Fibroblast of mammary gland (primary cell): ENCODE data around the gene ST6GAL2.

ENCODE experiments used
- DNase-seq: peaks from one replicate; pipeline ENCODE4 v3.0.0-alpha.2; 2010; ENCODE audit warnings: low read depth
- H3K4me3 ChIP-seq: 2 replicates; pipeline ENCODE4 v1.5.1; 2011; ENCODE audit warnings: low read depth, mild to moderate bottlenecking, low read length, moderate library complexity; ENCODE audit not compliant: control insufficient read depth
- CTCF ChIP-seq: conservative IDR thresholded peaks from 2 replicates; pipeline ENCODE4 v1.5.1; 2011; ENCODE audit warnings: low read depth, low read length, inconsistent platforms; ENCODE audit not compliant: control insufficient read depth, insufficient read depth

Gene ST6GAL2

GRCh38 chr2:106851881-106852501 is 34.0 kb downstream of the ST6GAL2 start:
- DNase-seq, result no peak
- no peak overlapping the region for H3K4me3 ChIP-seq
- no peak for TF ChIP-seq CTCF

GRCh38 chr2:106851087-106851874 is 34.7 kb downstream of the ST6GAL2 start:
- no peak for TF ChIP-seq CTCF
- no peak for DNase-seq

GRCh38 chr2:106849253-106849652 is 36.7 kb downstream of the ST6GAL2 start:
- no peak for TF ChIP-seq CTCF
- DNase-seq, result no peak
- H3K4me3 ChIP-seq, result no peak overlapping the region

More at GRCh38 chr2:106851087-106851874, 34.7 kb downstream of the ST6GAL2 start:
- H3K4me3 ChIP-seq, result no peak overlapping the region

- no peak for DNase-seq
- no peak overlapping the region for H3K4me3 ChIP-seq
- TF ChIP-seq CTCF, result no peak
These were observed 38.6 kb downstream of the ST6GAL2 start for GRCh38 chr2:106847366-106847765.

GRCh38 chr2:106845716-106846115 is 40.3 kb downstream of the ST6GAL2 start:
- H3K4me3 ChIP-seq, result no peak overlapping the region
- no peak for TF ChIP-seq CTCF
- DNase-seq, result no peak

- no peak overlapping the region for H3K4me3 ChIP-seq
- no peak for TF ChIP-seq CTCF
- DNase-seq, result no peak
These were observed 42.1 kb downstream of the ST6GAL2 start for GRCh38 chr2:106843910-106844250.
